ENCODE measurements around the gene CELF1.
A peak's percentile ranks its signal among the peaks of the same experiment; 100 is the strongest.

The CELF1 gene

DNA sequence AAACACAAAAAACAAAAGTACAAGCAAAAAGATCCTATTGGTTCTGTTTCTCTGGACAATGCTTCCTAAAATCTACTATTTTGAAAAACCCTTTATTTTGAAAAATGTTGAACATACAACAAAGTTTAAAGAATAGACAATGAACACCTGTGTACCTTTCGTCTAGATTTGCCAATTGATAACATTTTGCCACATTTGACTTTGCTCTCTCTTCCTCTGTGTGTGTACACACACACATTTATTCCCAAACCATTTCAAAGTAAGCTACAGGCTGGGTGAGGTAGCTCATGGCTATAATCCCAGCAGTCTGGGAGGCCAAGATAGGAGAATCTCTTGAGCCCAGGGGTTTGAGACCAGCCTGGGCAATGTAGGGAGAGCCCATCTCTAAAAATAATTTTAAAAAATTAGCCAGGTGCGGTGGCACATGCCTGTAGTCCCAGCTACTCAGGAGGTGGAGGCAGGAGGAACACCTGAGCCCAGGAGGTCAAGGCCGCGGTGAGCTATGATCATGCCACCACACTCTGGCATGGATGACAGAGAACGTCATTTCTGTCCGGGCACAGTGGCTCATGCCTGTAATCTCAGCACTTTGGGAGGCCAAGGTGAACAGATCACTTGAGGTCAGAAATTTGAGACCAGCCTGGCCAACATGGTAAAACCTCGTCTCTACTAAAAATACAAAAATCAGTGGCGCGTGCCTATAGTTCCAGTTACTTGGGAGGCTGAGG is 121.4 kb downstream of the CELF1 start:
- H3K36me3 ChIP-seq (ENCODE audit: control insufficient read depth, insufficient read depth, low read length) = no peaks in the 10 kb centered on the region
- no peak overlapping the region for H3K27ac ChIP-seq
- TF ChIP-seq, protein P1, sequence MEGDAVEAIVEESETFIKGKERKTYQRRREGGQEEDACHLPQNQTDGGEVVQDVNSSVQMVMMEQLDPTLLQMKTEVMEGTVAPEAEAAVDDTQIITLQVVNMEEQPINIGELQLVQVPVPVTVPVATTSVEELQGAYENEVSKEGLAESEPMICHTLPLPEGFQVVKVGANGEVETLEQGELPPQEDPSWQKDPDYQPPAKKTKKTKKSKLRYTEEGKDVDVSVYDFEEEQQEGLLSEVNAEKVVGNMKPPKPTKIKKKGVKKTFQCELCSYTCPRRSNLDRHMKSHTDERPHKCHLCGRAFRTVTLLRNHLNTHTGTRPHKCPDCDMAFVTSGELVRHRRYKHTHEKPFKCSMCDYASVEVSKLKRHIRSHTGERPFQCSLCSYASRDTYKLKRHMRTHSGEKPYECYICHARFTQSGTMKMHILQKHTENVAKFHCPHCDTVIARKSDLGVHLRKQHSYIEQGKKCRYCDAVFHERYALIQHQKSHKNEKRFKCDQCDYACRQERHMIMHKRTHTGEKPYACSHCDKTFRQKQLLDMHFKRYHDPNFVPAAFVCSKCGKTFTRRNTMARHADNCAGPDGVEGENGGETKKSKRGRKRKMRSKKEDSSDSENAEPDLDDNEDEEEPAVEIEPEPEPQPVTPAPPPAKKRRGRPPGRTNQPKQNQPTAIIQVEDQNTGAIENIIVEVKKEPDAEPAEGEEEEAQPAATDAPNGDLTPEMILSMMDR (IDR thresholded peaks at IDR 0.05) = no peak
- H3K4me3 ChIP-seq (ENCODE audit: low read depth, low read length) = no peak overlapping the region
- H3K4me1 ChIP-seq = no peaks in the 10 kb centered on the region
- H3K79me2 ChIP-seq = no peaks in the 10 kb centered on the region
- no peak overlapping the region for H3K9ac ChIP-seq
- no peak overlapping the region for H2AFZ ChIP-seq
- no peak overlapping the region for H3K4me2 ChIP-seq (ENCODE audit: low read length)
- no peaks in the 10 kb centered on the region for H3K9me3 ChIP-seq (ENCODE audit: control insufficient read depth, low read length)
- no peaks in the 10 kb centered on the region for H3K27me3 ChIP-seq (ENCODE audit: control insufficient read depth, insufficient read depth, low read length)

- no peak overlapping the region for H3K27ac ChIP-seq
- no peak overlapping the region for H3K4me3 ChIP-seq (ENCODE audit: low read depth, low read length)
- TF ChIP-seq, protein P1 (IDR thresholded peaks at IDR 0.05) = no peak
These were observed 122.4 kb downstream of the CELF1 start for GRCh38 chr11:47430524-47430923.

DNA sequence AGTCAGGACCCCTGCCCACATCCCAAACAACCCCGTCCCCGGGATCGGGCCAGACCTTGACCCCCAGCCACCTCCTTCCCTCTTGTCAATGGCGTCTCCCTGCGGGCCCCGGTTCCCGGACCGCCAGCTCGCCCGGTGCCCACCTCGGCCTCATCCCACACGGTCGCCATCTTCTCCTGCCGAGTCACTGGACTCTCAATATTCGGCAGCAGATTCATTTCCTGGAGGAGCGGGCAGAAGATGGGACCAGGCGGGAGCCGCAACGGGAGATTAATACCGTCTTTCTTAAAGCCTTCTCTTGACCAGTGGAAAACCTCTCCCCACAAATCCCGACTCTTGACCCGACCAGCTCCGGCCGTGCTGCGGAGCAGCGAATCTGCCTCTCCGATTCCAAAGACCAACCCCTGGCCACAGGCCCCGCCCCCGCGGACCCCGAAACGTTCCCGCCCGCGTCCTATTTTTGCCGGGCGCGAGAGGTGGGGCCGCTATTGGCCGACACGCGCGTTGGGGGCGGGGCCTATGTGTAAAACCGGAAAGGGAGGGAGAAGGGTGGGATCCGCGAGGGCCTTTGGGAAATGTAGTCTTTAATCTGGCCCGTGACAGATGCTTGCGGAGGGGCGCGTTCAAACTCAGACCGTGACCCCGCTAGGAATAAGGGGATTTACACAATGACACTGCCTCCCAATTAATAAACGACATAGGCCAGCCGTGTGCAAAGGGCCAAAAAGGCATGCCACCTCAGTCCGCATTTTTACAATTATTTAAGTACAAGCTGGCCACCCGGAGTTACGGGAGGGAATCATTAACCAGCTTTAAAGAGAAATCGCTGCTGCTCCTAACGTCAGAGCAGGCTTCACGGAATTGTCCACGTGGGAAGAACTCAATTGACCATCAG is 126.6 kb downstream of the CELF1 start, which contains the start of gene PSMC3:
Gene PSMC3 (minus strand): TSS at position 378 of the 895 bp plus-strand sequence. CDS start 160 bp downstream, at position 218.
- H3K9me3 ChIP-seq (ENCODE audit: control insufficient read depth, low read length) = no peaks in the 10 kb centered on the region
- no peaks in the 10 kb centered on the region for H3K36me3 ChIP-seq (ENCODE audit: control insufficient read depth, insufficient read depth, low read length)
- no peaks in the 10 kb centered on the region for H3K27me3 ChIP-seq (ENCODE audit: control insufficient read depth, insufficient read depth, low read length)
- peak within 1 kb of the TSS; percentile 89 for H3K27ac ChIP-seq
- peak within 1 kb of the TSS; percentile 58 for H3K9ac ChIP-seq
- H3K4me3 ChIP-seq (ENCODE audit: low read depth, low read length) = peak within 1 kb of the TSS; percentile 82
- TF ChIP-seq, protein P1 (IDR thresholded peaks at IDR 0.05) = no peak
- peak within 1 kb of the TSS; percentile 85 for H2AFZ ChIP-seq
- peak within 1 kb of the TSS; percentile 89 for H3K4me2 ChIP-seq (ENCODE audit: low read length)
- peaks cover 6% of the 10 kb centered on the region for H3K4me1 ChIP-seq
- H3K79me2 ChIP-seq = peaks cover 2% of the 10 kb centered on the region

More at GRCh38 chr11:47430524-47430923, 122.4 kb downstream of the CELF1 start:
- Histone ChIP-seq H3K36me3 (ENCODE audit: control insufficient read depth, insufficient read depth, low read length) (no peaks in the 10 kb centered on the region), H2AFZ (no peak overlapping the region), H3K79me2 (no peaks in the 10 kb centered on the region), H3K9me3 (ENCODE audit: control insufficient read depth, low read length) (no peaks in the 10 kb centered on the region), H3K27me3 (ENCODE audit: control insufficient read depth, insufficient read depth, low read length) (no peaks in the 10 kb centered on the region), H3K4me1 (no peaks in the 10 kb centered on the region), H3K4me2 (ENCODE audit: low read length) (no peak overlapping the region), H3K9ac (no peak overlapping the region)

GRCh38 chr11:47425611-47426010 is 127.3 kb downstream of the CELF1 start:
- Histone ChIP-seq H3K9me3 (ENCODE audit: control insufficient read depth, low read length) (no peaks in the 10 kb centered on the region), H3K27me3 (ENCODE audit: control insufficient read depth, insufficient read depth, low read length) (no peaks in the 10 kb centered on the region), H3K4me1 (peaks cover 6% of the 10 kb centered on the region), H3K36me3 (ENCODE audit: control insufficient read depth, insufficient read depth, low read length) (no peaks in the 10 kb centered on the region), H2AFZ (peak overlapping the region; percentile 85), H3K9ac (peak overlapping the region; percentile 58), H3K4me2 (ENCODE audit: low read length) (peak overlapping the region; percentile 81), H3K27ac (peak overlapping the region; percentile 89), H3K4me3 (ENCODE audit: low read depth, low read length) (peak overlapping the region; percentile 82), H3K79me2 (peaks cover 2% of the 10 kb centered on the region)
- TF ChIP-seq, protein P1 (IDR thresholded peaks at IDR 0.05) = no peak

Measured in parathyroid adenoma (tissue), 2 donors.